HFF-Myc (cell line): ENCODE measurements around the gene SLC16A13.

Source experiments
- DNase-seq: peaks from one replicate; pipeline ENCODE4 v3.0.0-alpha.2; 2011; ENCODE audit warnings: low read depth; ENCODE audit errors: extremely low read depth
- H3K4me3 ChIP-seq: replicated peaks from 2 replicates; pipeline ENCODE4 v1.5.1; 2011; ENCODE audit warnings: low read depth, mild to moderate bottlenecking, control low read depth, low read length
- TF ChIP-seq, protein P1 (sequence below): IDR thresholded peaks from 2 replicates; pipeline ENCODE4 v1.5.1; 2012; ENCODE audit warnings: mild to moderate bottlenecking, low read depth, low read length, control low read depth; ENCODE audit errors: missing control alignments

SLC16A13 gene

DNA sequence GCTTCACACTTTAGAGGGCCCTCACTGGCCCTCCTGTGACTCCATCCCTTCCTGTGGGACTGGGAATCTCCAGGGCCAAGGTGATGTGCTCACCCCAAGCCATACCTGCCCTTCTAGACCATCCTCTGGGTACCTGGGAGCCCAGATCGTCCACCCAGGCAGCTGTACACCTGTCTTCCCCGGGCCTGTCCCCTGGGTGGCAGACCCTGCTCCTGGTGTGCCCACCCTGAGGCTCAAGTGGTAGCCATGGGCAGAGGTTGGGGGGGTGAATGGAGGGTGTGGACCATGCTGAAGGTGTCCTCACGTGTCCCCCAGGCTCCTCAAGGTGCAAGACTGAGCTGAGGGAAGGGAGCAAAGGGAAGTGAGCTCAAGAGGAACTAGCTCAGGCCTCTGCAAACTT, 34.9 kb downstream of the SLC16A13 start:
- TF ChIP-seq, protein P1, sequence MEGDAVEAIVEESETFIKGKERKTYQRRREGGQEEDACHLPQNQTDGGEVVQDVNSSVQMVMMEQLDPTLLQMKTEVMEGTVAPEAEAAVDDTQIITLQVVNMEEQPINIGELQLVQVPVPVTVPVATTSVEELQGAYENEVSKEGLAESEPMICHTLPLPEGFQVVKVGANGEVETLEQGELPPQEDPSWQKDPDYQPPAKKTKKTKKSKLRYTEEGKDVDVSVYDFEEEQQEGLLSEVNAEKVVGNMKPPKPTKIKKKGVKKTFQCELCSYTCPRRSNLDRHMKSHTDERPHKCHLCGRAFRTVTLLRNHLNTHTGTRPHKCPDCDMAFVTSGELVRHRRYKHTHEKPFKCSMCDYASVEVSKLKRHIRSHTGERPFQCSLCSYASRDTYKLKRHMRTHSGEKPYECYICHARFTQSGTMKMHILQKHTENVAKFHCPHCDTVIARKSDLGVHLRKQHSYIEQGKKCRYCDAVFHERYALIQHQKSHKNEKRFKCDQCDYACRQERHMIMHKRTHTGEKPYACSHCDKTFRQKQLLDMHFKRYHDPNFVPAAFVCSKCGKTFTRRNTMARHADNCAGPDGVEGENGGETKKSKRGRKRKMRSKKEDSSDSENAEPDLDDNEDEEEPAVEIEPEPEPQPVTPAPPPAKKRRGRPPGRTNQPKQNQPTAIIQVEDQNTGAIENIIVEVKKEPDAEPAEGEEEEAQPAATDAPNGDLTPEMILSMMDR, result no peak
- no peak overlapping the region for H3K4me3 ChIP-seq
- DNase-seq, result no peak

DNA sequence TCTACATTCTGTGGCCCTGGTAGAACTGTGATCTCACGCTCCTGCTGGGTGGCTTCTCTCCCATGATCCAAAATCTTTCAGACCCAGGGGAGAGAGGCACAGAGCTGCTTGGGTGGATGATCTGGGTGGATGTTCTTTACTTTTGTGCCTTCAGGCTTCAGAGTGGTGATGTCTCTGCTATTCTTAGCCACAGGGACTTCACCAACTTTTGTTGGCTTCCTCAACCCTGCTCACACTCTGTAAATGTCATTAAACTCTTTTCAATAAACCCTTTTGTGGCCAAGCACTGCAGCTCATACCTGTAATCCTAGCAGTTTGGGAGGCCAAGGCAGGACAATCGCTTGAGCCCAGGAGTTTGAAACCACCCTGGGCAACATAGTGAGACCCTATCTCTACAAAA, 36.6 kb downstream of the SLC16A13 start:
- no peak for DNase-seq
- TF ChIP-seq, protein P1, result no peak
- H3K4me3 ChIP-seq, result no peak overlapping the region

DNA sequence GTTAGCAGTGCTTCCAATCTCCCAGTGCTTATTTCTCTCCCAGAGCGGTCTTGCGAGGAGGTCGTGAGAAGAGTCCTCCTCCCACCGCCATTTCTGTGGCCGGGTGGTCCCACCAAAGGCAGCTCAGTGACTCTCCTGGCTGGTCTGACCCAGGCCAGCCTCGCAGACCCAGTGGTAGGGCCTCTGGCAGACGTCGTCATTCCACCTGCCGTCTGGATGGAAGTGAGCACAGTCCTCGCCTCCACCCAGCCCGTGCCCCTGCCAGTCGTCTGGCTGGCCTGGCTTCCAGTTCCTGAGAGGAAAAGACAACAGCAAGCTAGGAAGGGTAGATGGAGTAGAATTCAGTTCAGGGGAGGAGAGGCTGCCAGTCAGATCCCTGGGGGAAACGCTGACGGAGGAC, 39.1 kb downstream of the SLC16A13 start:
- no peak overlapping the region for H3K4me3 ChIP-seq
- TF ChIP-seq, protein P1, result no peak
- DNase-seq, result no peak

DNA sequence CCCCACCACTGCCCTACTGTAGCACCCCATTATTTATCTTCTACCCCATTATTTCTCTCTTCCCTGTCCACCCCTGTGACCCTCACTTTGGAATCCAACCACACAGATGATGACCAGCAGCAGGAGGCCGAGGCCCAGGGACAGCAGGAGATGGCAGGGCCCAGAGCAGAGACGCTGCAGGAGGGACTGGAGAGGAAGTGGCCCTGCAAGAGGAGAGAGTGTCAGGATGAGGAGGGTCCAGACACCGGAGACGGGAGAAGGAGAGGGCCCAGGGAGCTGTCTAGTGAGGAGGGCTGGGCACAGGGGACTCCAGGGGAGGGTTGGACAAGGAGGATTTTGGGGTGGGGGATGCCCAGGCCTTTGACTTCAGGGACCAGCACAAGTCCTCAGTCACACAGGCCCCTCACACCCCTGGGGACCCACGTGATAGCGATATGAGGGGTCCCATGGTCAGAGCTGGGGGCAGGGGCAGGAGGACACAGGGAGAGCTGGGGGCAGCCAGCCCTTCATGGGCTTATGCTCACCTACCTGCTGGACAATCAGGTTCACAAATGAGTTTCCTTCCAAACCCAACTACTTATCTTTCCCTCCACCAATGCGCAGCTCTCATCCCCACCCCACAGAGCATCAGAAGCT, 42.2 kb downstream of the SLC16A13 start:
- no peak overlapping the region for H3K4me3 ChIP-seq
- DNase-seq, result no peak
- TF ChIP-seq, protein P1, result no peak

DNA sequence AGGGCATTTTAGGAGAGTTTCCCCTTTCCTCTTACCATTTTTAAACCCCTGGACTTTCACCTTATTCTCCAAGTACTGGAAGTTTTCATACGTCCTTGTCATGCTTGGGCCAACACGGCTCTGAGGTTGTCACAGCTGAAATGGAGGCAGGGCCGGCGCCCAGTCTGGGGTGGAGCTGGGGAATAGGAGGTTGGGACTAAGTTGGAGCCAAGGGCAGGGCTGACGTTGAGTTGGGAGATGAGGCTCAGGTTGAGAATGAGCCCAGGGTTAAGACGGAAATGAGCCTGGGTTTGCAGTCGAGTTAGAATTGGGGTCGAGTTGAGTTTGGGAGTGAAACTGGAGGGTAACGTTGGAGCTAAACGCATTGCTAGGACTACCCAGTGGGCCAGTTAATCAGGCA, 42.9 kb downstream of the SLC16A13 start:
- TF ChIP-seq, protein P1, result no peak
- no peak overlapping the region for H3K4me3 ChIP-seq
- DNase-seq, result no peak

DNA sequence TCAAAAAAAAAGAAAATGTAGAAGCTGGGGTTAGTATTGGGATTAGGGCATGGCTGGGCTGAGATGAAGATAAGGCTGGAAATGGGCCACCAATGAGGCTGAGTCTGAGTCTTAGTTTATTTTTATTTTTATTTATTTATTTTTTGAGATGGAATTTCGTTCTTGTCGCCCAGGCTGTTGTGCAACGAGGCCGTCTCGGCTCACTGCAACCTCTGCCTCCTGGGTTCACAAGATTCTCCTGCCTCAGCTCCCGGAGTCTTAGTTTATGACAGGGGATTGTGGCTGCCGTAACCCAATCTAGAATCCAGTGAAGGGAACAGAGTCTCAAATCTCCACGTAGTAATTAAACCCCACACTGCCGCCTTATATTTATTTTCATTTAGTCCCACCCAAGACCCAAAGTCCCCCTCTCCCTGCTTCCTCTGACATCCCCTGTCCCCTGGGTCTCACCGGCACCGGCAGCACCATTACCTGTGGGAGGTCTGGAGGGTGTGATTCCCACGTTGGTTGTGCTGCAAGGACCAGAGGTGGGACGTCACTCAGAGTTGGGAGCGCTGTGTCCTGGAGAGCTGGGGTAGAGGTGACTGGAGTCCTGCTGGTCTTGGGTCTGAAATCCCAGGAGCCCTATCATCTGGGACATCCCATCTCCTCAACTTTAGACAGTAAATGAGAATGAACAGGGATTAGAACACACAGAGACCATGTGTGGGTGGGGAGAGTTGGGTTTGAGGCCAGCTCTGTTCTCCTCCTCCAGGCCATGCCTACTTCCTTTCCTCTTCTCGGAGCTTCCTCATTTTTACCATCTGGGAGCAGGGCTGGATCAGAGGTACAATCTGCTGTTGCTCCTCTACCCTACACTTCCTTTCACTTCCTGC, 44.0 kb downstream of the SLC16A13 start, which contains the start of gene CLEC10A:
Gene CLEC10A (minus strand): TSS at position 671 of the 875 bp plus-strand sequence. CDS start 1,439 bp downstream, outside the sequence.
- H3K4me3 ChIP-seq, result no peak within 1 kb of the TSS
- TF ChIP-seq, protein P1, result no peak
- DNase-seq, result no peak
